CD4-positive, alpha-beta T cell treated with Interferon gamma for 1 hour (primary cell): ENCODE measurements around the gene HMGCS2.

Experiments
- DNase-seq: peaks from one replicate; pipeline ENCODE4 v3.0.0-alpha.2; 2020

The HMGCS2 gene

DNA sequence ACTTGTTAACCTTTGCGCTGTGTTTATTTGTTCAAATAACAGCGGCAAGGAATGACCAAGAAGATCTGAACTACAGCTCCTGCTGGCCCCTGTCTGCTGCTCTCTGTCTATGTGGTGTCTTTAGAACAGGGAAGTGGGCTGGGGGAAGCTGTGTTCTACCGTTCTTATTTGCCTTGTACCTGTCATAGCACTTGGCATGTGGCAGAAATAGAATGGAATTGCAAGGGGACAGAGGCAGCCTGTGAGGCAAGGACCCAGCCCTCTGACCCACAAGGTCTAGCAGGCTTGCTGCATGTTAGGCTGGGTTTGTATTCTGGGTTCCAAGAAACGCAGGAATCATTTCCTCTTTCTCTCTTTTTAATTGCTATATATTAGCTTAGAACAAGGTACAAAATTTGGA lies 20.7 kb downstream of the HMGCS2 start:
- DNase-seq = no peak

DNA sequence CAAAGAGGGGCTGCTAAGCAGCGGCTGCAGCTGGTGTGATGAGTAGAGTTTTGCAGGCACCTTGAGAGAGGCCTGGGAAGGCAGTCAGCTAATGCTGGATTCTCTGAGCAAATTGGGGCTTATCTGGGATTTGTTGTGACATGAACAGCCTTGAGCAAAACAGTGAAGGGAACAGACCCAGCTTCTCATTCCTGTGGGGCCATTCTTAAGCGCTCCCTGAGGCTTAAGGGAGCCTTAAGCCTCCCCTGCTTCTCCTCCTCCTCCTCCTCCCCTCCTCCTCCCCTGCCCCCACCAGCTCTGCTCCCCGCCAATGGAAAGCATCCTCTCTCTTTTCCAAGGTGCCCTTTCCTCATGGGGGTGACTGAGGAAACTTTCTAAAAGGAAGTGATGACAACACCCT lies 21.3 kb downstream of the HMGCS2 start:
- DNase-seq = no peak

GRCh38 chr1:119745034-119745433 lies 23.7 kb downstream of the HMGCS2 start:
- no peak for DNase-seq

- DNase-seq = no peak
Measured at GRCh38 chr1:119744598-119744942, 24.1 kb downstream of the HMGCS2 start.

DNA sequence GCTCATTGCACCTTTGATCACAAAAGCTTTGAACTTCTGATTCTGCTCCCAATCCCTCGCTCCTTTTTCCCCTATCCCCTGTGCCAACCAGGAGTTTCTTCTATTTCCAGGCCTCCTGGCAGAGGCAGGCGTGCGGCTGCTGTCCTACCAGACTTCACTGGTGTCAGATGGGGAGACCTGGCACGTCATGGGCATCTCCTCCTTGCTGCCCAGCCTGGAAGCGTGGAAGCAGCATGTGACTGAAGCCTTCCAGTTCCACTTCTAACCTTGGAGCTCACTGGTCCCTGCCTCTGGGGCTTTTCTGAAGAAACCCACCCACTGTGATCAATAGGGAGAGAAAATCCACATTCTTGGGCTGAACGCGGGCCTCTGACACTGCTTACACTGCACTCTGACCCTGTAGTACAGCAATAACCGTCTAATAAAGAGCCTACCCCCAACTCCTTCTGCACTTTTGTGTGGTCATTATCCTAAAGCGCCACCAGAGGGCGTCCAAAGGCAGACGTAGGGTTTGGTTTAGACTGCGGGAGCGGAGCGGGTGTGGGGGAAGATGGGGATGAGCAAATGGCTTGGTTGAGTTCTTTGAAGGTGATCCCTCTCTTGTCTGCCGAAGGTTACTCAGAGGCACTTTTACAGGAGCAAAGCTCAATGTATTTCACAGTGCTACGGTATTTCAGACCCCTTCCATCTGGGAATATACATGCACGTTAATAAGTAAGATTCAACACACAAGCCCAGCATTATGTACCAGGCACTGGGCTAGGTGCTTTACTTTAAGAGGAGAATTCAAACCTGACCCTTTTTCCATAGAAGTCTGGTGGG lies 24.7 kb downstream of the HMGCS2 start:
- peak; percentile 14 for DNase-seq

GRCh38 chr1:119743308-119743707 lies 25.4 kb downstream of the HMGCS2 start:
- DNase-seq = no peak

- DNase-seq = no peak
Measured at GRCh38 chr1:119742677-119743076, 26.0 kb downstream of the HMGCS2 start.

DNA sequence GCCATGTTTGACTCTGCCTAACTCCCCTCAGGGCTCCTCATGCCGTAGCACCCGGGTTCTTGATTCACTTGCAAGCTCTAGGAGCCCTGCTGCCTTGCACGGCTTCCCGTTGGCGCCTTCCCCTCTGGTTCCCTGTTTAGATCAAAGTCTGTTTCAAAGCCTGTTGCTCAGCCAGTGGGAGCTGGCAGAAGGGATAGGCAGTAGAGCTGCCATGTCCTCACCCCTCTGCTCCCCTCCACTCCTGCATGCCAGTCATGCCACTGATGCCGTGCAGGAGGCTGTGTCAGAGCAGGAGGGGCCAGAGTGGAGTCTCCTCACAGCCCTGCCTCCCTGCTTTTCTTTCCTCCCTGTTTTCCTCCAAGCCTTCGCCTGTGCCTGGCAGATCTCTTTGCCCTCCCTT lies 26.5 kb downstream of the HMGCS2 start:
- no peak for DNase-seq

DNA sequence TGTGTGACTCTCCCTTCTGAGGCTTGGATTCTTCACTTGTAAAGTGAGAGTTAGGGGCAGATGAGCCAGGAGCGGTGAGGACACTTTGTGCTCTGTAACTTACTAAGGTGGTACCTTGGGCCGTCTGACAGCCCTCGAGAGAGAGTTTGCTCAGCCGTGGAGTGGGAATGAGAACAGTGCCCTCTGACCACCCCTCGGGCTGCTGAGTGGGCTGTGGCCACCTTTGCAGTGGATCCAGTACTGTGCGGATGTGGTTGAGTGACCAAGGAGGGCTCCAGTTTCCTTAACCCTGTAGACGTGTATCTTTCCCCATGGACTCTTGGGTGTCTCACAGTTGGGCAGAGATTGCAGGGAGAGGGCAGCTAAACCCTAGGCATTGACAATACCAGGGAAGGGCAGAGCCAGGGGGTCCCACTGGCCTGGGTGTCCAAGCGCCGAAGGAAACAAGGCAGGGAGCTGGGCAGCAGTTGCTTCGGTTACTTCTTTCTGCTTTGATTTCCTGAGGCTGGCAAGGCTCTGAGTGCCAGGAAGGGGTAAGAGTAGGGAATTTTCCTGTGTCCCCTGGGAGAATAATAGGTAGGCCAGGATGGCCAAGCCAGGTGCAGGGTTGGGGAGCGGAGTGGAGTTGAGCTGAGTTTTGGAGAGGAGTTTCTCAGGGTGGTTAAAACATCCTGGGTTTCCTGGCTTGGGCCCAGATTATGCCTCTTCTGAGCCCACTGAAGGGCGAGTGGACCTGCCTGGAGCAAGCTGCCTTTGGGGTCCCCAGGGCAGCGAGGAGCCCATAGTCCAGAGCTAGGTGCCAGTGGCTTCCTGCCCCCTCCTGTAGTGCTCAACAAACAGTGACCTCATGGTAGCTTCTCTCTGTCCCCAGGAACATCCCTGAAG lies 27.6 kb downstream of the HMGCS2 start:
- no peak for DNase-seq

GRCh38 chr1:119740261-119740660 lies 28.4 kb downstream of the HMGCS2 start:
- no peak for DNase-seq

GRCh38 chr1:119739150-119739549 lies 29.6 kb downstream of the HMGCS2 start:
- DNase-seq = no peak

- no peak for DNase-seq
Measured at GRCh38 chr1:119738100-119738720, 30.5 kb downstream of the HMGCS2 start.

DNA sequence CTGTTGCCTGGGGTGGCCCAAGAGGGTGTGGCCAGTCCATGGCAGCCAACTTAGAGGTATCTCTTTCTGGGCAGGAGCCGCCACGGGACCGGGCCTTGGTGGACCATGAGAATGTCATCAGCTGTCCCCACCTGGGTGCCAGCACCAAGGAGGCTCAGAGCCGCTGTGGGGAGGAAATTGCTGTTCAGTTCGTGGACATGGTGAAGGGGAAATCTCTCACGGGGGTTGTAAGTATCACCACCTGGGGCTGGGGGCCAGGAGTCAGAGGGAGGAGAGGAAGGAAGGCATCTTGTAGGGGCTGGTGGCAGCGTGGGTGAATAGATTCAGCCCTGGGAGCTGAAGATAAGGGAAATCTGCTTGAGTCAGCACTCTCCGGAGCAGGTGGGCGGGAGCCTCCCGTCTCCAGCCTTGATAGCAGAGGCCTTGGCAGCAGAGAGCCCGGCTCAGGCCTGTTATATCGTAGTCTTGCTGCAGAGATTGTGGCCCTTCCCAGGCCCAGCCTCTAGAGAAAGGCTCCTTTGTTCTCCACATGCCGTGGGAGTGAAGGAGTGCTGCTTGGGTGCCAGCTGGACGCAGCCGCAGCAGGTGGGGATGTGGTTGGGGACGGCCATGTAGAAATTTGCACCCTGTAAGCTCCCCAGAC lies 31.5 kb downstream of the HMGCS2 start:
- DNase-seq = no peak

- DNase-seq = no peak
Measured at GRCh38 chr1:119736649-119737039, 32.1 kb downstream of the HMGCS2 start.

DNA sequence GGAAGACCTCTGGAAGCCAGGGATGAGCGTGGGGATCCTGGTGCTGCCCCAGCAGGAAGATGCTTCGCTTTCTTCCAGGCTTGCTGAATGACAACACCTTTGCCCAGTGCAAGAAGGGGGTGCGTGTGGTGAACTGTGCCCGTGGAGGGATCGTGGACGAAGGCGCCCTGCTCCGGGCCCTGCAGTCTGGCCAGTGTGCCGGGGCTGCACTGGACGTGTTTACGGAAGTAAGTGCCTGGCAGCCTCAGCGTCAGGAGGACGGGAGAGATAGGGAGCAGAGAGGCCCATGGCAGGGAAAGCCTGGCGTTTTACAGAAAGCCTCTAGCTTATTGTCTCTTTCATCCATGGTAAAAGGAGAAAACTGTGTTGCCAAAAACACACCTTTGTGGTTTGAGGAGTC lies 33.5 kb downstream of the HMGCS2 start:
- no peak for DNase-seq

GRCh38 chr1:119733754-119734153 lies 35.0 kb downstream of the HMGCS2 start:
- DNase-seq = no peak

DNA sequence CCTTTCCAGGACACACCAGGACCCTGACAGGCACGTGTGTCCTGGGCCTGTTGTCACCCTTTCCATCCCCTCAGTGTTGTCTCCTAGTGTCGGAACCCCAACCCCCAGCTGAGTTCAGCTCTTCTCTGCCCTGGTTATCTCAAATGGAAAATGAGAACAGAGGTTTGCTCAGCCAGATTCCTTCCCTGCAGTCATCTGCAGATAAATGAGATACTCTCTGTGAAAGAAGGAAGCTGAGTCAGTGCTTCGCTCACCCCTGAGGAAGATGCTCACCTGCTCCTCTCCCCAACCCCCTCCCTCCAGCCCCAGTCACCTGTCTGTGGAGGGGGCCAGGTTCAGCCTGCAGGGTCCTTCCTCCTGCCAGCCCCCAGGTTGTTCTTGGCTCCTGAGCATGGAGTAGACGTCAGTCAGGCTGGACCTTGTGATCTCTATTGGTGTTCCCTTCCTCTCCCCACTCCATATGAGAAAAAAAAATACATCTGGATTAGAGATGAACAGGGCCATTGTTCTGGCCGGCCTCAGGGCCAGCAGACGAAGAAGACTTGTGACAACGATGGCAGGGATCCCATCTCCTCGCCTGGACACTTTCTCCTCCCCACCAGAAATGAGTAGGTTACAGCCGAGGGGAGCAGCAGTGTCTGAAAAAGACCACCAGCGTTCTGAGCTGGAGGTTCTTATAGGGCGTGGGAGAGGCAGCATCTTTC lies 36.1 kb downstream of the HMGCS2 start:
- no peak for DNase-seq

- DNase-seq = no peak
Measured at GRCh38 chr1:119731741-119732430, 36.8 kb downstream of the HMGCS2 start.

DNA sequence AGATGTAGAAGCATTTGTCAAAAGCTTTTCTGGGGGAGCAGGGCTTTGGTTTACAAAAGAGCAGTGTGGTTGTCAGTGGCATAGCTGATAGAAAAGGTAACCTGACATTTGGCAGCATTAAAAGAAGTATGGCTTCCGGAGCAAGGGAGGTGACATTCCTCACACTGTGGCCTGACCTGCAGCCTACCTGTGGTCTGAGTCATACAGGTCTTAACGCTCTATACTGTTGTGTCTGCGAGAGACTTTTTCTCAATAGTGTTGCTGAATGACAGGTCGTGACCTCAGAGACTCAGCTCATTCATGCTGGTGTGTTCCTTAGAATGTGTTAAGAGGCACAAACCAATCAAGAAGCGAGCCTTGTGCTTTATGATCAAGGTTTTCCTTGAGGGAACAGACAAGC lies 37.6 kb downstream of the HMGCS2 start:
- no peak for DNase-seq

DNA sequence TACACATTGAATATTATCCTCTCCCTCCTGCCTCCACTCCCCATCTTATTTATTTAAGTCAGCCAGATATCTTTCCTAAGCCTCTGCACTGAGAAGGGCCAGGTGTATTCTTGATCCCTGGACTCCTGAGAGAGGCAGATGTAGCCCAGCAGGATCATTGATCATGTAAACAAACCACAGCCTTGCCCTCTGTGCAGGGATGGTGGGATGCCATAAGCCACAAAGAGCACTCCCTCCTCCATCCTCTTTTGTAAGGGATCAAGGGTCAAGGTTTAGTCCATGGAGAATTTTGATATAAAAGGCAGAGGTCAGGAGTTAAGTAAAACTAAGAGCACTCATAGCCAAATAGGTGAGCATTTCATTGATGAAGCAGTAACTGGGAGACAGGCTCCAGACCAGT lies 39.7 kb downstream of the HMGCS2 start:
- no peak for DNase-seq

DNA sequence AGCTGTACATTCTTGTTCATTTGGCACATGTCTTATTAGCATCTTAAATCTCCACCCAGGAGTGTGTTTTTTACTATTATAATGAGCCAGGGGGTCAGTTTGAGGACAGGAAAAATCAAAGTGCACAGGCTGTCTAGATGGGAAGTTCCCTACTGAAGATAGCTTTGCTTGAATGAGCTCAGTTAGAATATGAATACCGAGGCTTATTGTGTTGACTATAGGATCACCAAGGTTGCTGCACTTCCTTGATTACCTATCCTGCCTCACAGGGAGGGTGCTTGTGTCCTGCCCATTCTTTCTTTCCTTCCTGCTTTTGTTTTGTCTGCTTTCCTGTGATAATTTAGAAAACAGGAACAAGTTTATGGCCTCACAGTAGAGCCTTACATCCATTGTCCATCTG lies 40.7 kb downstream of the HMGCS2 start:
- no peak for DNase-seq

- no peak for DNase-seq
Measured at GRCh38 chr1:119725626-119726025, 43.1 kb downstream of the HMGCS2 start.
